CD4-positive, alpha-beta T cell treated with Interleukin-4 for 1 hour (primary cell): ENCODE measurements around the gene CCNQ.

ENCODE experiments used
- DNase-seq, 2 donors: peaks; one replicate each; pipeline ENCODE4 v3.0.0-alpha.2; 2020 to 2022

The CCNQ gene

GRCh38 chrX:153637121-153638040 lies 38.4 kb upstream of the CCNQ start:
- no peak for DNase-seq

- no peak for DNase-seq
These were observed 37.8 kb upstream of the CCNQ start for GRCh38 chrX:153636716-153637115.

- DNase-seq: peak in 1 of 2 donors; percentile 26
These were observed 37.1 kb upstream of the CCNQ start for GRCh38 chrX:153635788-153636668.

GRCh38 chrX:153635388-153635787 lies 36.4 kb upstream of the CCNQ start:
- no peak for DNase-seq

GRCh38 chrX:153634832-153635231 lies 35.9 kb upstream of the CCNQ start:
- no peak for DNase-seq

- DNase-seq: no peak
These were observed 35.3 kb upstream of the CCNQ start for GRCh38 chrX:153634236-153634635.

- DNase-seq: no peak
These were observed 34.8 kb upstream of the CCNQ start for GRCh38 chrX:153633607-153634180.

GRCh38 chrX:153633048-153633447 lies 34.1 kb upstream of the CCNQ start:
- DNase-seq: no peak

GRCh38 chrX:153632595-153632946 lies 33.6 kb upstream of the CCNQ start:
- DNase-seq: no peak

GRCh38 chrX:153631907-153632594 lies 33.1 kb upstream of the CCNQ start:
- no peak for DNase-seq

- no peak for DNase-seq
These were observed 32.4 kb upstream of the CCNQ start for GRCh38 chrX:153631346-153631745.

- no peak for DNase-seq
These were observed 29.7 kb upstream of the CCNQ start for GRCh38 chrX:153628665-153629064.

GRCh38 chrX:153628129-153628528 lies 29.2 kb upstream of the CCNQ start:
- DNase-seq: no peak

- DNase-seq: no peak
These were observed 28.8 kb upstream of the CCNQ start for GRCh38 chrX:153627675-153628111.

GRCh38 chrX:153626863-153627674 lies 28.1 kb upstream of the CCNQ start:
- DNase-seq: no peak

- DNase-seq: no peak
These were observed 27.2 kb upstream of the CCNQ start for GRCh38 chrX:153626025-153626633.

GRCh38 chrX:153625271-153626024 lies 26.5 kb upstream of the CCNQ start:
- no peak for DNase-seq

GRCh38 chrX:153624196-153625091 lies 25.5 kb upstream of the CCNQ start:
- no peak for DNase-seq

- no peak for DNase-seq
These were observed 24.5 kb upstream of the CCNQ start for GRCh38 chrX:153623310-153624029.
